ENCODE measurements around the gene WIPI1.
"Not testable (repeated sequence)": the region's sequence is repeated elsewhere in the genome, so short reads cannot be mapped to it uniquely, and the experiment has no call there.

Gene WIPI1, protein sequence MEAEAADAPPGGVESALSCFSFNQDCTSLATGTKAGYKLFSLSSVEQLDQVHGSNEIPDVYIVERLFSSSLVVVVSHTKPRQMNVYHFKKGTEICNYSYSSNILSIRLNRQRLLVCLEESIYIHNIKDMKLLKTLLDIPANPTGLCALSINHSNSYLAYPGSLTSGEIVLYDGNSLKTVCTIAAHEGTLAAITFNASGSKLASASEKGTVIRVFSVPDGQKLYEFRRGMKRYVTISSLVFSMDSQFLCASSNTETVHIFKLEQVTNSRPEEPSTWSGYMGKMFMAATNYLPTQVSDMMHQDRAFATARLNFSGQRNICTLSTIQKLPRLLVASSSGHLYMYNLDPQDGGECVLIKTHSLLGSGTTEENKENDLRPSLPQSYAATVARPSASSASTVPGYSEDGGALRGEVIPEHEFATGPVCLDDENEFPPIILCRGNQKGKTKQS

DNA sequence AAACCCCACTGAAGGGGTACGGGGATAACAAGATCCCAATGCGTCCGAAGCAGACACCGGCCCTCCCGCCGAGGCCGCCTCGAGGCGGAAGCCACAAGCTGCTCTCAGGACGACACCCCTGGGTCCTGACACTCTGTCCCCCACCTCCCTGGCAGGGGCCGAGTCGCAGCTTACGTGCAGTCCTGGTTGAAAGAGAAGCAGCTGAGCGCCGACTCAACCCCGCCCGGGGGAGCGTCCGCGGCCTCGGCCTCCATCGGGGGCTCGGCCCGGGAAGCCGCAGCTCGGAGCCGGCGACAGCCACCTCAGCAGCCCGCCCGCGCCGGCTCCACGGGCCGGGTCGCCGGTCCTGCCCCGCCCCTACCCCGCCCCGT, at the start of gene WIPI1:
WIPI1 (minus strand) TSS at position 329 of the 371 bp plus-strand sequence; CDS start at position 254, 75 bp downstream.
- no peak for TF ChIP-seq ZNF274 (IDR thresholded peaks at IDR 0.05; ENCODE audit: low read depth, low read length)
- peak within 1 kb of the TSS; percentile 81 for H3K4me3 ChIP-seq (ENCODE audit: low read length)

DNA sequence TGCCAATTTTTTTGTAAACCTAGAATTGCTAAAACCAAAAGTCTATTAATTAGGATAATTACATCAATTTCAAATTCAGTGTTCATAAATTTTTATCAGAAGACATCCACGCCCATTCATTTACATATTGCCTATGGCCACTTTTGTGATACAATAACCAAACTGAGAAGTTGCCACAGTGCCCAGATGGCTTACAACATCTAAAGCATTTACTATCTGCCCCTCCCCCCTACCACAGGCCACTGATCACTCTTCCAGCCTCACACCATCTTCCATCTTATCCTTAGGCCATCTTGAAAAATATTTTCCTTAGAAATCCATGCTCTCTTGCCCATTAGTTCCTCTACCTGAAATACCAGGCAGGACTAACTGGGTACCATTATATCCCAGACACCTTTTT, 48.7 kb upstream of the WIPI1 start:
- no peak for TF ChIP-seq ZNF274 (IDR thresholded peaks at IDR 0.05; ENCODE audit: low read depth, low read length)
- no peak overlapping the region for H3K4me3 ChIP-seq (ENCODE audit: low read length)

DNA sequence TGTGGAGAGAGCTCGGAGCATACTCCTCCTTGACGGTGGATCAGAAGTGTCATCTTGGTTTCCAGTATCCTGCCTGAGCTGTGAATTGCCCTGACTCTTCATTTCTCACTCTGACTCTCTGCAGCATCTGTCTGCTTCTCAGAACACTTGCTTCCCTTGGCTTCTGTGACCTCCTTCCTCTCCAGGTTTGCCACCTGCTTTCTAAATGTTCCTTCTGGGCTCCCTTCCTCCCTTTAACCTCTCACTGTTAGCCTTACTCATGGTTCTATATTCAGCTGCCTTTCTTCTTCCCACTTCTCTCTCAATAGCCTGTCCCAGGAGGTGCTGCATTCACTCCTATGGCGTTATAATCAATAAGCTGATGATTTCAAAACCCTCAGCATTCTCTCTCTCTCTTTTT, 43.8 kb upstream of the WIPI1 start:
- TF ChIP-seq ZNF274 (IDR thresholded peaks at IDR 0.05; ENCODE audit: low read depth, low read length), result no peak
- H3K4me3 ChIP-seq (ENCODE audit: low read length), result no peak overlapping the region

DNA sequence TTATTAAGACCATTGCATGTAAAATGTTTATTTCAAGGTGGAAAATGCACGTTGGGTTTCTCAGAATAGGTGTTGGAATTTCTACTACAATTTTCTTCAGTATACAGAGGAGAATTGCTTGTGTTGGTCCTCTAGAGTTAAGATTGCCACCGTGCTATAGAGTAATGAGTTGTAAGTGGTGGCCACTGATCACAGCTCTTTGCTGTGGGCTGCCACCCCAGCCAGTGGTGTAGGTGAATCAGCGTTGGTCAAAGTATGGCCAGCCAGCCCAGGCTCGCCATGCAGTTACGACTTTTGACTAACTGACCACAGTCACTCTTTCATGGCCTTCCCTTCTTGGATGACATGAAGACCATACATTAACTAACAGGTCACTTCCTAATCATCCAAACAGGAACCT, 42.3 kb upstream of the WIPI1 start:
- no peak for TF ChIP-seq ZNF274 (IDR thresholded peaks at IDR 0.05; ENCODE audit: low read depth, low read length)
- H3K4me3 ChIP-seq (ENCODE audit: low read length), result no peak overlapping the region

DNA sequence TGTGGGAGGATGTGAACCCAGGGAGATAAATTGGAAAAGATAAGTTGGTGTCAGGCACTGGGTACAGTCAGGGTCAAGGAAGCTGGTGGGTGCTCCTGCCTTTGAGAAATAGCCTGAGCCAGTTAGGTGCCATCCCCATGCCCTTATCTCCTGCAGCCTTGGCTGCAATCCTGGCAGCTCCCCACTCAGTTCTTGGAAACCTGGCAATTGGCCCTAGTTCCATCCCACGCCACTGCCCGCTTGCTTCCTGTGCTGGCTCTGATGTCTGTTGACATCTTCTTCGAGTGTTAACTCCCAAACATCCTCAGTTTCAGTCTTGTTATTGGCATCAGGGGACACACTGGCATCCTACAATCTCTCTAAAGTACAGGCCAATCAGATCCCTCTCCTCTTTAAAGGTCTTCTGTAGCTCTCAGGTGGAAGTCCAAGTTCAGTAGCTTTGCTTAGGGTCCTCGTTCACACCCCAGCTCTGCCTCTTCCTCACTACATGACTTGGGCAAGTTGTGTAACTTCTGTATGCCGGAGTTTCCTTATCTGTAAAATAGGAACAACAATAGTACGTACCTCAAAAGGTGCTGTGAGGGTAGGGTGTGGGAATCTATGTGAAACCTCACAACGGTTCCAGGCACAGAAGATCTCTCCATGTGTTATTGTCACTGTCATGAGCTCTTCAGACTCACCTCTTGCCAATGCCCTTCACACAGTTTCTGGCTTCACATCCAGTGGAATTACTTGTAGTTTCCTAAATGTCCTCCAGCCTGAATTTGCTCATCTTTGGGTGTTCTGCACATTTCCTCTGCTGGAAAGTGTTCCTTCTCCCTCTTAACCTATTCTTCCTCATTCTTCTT, 41.4 kb upstream of the WIPI1 start:
- peak overlapping the region; percentile 1; the same call in 1 of the 2 replicates for H3K4me3 ChIP-seq (ENCODE audit: low read length)
- no peak for TF ChIP-seq ZNF274 (IDR thresholded peaks at IDR 0.05; ENCODE audit: low read depth, low read length)

DNA sequence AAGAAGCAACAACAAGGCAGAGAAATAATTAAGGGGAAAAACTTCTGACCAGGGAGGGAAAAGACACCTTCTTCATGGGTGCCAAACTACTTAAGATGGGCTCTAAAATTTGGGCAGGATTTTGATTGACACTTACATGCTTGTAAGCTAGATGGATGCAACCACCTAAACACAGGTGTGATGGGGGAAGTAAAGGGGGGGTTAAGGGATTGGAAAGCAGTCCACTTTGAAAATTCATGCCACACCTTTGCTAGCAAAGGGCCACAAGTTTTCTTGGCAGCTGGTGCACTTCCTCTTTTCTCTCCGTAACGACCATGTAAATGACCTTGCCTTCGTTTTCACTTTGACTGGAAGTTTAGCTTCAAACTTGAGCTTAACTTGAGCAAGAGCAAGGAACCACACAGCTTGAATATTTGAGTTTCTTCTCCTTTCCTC, 40.6 kb upstream of the WIPI1 start:
- TF ChIP-seq ZNF274 (IDR thresholded peaks at IDR 0.05; ENCODE audit: low read depth, low read length), result no peak
- no peak overlapping the region for H3K4me3 ChIP-seq (ENCODE audit: low read length)

DNA sequence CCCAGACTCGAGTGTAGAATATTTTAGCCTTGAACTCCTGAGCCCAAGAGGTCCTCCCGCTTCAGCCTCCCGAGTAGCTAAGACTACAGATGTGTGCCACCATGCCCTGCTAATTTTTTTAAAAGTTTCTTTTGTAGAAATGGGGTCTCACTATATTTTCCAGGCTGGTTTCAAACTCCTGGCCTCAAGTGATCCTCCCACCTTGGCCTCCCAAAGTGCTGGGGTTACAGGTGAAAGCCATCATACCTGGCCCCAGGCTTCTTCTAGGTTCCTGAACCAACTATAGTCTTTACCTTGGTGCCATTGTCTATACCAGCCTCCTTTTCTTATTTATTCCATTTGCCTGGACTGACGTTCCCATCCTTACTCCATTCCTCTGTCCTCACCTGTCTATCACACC, 37.8 kb upstream of the WIPI1 start:
- no peak overlapping the region for H3K4me3 ChIP-seq (ENCODE audit: low read length)
- TF ChIP-seq ZNF274 (IDR thresholded peaks at IDR 0.05; ENCODE audit: low read depth, low read length), result no peak

DNA sequence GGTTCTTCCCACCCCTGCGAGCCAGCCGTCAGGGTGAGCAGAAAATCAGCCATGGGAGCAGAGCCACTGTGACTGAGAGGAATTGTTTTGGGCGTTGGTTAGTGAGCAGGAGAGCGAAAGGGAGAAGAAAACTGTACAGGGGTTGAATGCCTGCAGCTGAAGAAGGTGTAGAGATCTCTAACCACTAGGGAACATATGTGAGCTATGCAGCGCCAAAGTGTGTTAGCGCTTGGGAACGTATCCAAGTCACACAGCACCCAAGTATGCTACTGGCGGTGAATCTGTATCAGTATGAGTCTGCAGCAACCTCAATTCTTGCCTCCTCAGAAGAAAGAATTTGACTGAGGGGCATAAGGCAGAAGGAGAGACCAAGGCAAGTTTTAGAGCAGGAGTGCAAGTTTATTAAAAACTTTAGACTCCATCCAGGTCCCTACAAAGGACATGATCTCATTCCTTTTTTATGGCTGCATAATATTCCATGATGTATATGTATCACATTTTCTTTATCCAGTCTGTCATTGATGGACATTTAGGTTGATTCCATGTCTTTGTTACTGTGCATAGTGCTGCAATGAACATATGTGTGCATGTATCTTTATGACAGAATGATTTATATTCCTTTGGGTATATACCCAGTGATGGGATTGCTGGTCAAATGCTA, 35.2 kb upstream of the WIPI1 start:
- H3K4me3 ChIP-seq (ENCODE audit: low read length), result not testable (repeated sequence)

DNA sequence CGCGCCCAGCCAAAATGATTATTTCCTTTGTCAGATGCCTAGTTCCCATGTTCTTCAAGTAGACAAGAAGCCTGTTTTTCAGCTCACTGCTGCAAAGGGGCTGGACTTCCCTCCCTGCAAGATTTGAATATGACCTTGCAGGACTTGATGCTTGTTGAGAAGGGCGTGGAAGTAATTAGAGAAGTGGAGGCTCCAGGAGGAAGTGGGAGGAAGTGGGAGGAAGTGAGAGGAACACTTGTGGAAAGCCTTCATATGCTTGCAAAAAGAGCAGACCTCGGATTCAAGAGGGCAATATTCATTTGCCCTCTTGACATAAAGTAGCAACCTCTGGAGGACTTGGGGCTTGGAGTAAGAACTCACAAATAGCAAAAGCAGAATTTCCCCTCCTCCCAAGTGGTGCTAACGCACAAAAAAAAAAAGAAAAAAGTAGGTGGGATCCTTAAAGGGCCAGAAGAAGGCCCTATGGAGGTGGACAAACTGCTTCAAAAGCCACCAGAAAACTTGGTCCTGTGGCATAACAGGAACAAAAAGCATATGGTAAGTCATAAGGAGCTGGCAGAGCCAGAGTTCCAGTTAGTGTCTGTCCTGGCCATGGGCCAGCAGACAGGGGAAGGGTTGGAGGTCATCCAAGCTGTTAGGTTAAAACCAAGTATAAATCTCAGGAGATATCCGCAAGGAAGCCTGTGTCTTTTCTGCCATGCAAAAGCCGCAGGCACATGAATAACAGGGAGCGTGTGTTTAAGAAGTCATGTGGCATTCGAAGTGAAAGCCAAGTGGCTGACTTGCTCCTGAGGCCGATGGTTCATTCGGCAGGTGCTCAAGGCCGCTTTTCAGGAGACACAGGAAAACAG, 34.3 kb upstream of the WIPI1 start:
- TF ChIP-seq ZNF274 (IDR thresholded peaks at IDR 0.05; ENCODE audit: low read depth, low read length), result no peak
- H3K4me3 ChIP-seq (ENCODE audit: low read length), result no peak overlapping the region

DNA sequence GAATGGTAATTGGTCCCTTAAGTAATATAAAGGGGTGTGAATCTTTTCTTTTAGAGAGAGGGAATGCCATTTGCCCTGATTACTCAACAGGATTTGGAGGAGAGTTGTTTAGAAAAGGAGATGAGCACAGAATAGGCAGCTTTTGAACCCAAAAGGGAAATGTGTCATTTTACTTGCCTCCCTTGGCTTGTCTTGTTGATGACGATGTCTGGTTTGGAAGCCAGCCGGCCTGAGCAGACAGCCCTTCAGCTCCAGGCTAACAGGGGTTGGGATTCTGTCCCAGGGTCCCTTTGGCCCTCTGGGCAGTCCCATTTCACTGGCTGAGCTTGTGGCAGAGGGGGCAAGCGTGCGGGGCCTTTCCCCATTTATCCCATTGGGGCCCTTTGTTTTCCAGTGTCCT, 32.6 kb upstream of the WIPI1 start:
- no peak for TF ChIP-seq ZNF274 (IDR thresholded peaks at IDR 0.05; ENCODE audit: low read depth, low read length)

DNA sequence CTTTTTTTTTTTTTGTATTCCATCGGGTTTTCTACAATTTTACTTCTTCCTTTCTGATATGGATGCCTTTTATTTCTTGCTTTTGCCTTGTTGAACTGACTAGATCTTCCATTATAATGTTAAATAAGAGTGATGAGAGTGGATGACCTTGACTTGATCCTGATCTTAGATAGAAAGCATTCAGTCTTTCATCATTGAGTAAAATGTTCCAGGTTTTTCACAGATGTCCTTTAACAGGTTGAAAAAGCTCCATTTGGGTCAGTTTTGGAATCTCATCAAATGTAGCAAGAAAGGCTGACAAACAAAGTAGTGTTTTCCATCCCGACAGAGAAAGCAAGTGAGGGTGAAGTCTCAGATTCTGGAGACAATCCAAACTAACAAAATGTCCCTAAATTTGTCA, 27.2 kb upstream of the WIPI1 start:
- H3K4me3 ChIP-seq (ENCODE audit: low read length), result no peak overlapping the region

More for the DNA sequence above, 32.6 kb upstream of the WIPI1 start:
- no peak overlapping the region for H3K4me3 ChIP-seq (ENCODE audit: low read length)

DNA sequence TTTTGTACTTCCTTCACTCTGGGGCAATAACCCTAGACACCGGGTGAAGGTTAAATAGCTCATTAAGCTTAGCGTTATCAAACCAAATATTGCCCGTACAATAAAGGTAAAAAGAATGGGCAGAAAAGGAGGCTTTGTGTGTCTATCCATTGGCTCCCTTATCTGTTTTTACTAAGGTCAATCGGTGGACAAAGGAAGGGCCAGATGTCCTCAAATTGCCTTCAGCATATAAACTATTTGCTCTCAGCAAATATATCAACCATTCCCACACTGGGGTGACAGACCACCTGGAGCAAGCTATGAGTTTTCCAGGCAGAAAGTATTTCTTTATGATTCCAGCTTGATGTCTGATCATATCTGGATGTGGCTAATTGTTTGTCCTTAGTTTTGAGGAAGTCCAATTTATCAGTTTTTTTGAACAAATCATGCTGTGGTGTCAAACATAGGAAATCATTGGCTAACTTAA, 25.3 kb upstream of the WIPI1 start:
- no peak for TF ChIP-seq ZNF274 (IDR thresholded peaks at IDR 0.05; ENCODE audit: low read depth, low read length)
- H3K4me3 ChIP-seq (ENCODE audit: low read length), result no peak overlapping the region

More for the DNA sequence above, 27.2 kb upstream of the WIPI1 start:
- TF ChIP-seq ZNF274 (IDR thresholded peaks at IDR 0.05; ENCODE audit: low read depth, low read length), result no peak

DNA sequence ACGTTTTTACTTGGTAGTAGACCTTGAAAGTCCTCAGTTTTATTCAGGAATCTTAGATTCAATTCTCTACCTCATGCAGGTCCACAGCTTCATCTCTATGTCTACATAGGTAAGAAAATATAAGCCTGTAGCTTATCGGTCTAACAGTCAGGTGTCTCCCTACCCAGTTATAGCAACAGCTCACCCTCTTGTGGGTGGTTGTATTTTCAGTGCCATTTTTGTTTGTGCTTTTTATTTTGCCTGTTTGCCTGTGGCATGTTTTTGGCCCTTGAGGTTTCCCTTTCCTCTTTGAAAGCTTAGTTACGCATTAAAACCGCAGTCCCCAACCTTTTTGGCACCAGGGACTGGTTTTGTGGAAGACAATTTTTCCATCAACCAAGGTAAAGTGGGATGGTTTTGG, 23.6 kb upstream of the WIPI1 start:
- TF ChIP-seq ZNF274 (IDR thresholded peaks at IDR 0.05; ENCODE audit: low read depth, low read length), result no peak
- H3K4me3 ChIP-seq (ENCODE audit: low read length), result no peak overlapping the region

Data from GM08714 (cell line).